HL-60 (cell line): Measurements from ENCODE around the gene ARID1A.

Source experiments
- DNase-seq, 2 experiments: peaks; one replicate each; pipeline ENCODE4 v3.0.0-alpha.2; 2010 to 2020; ENCODE audit warnings: low read depth in 1 of 2, low spot score in 1 of 2
- H3K27ac ChIP-seq: fragments of 250-450 bp; sonication (Bioruptor Pico); replicated peaks from 2 replicates; pipeline ENCODE4 v1.5.1; 2020; ENCODE audit warnings: mild to moderate bottlenecking, moderate library complexity
- H3K27me3 ChIP-seq: fragments of 250-450 bp; sonication (Bioruptor Pico); 2 replicates; pipeline ENCODE4 v1.5.1; 2021; ENCODE audit warnings: mild to moderate bottlenecking, moderate library complexity; ENCODE audit not compliant: insufficient read depth, poor library complexity, severe bottlenecking
- H3K4me3 ChIP-seq: replicated peaks from 2 replicates; pipeline ENCODE4 v1.5.1; 2011; ENCODE audit warnings: mild to moderate bottlenecking, control low read depth, low read length; ENCODE audit not compliant: insufficient read depth
- CTCF ChIP-seq: IDR thresholded peaks from one replicate; pipeline ENCODE4 v1.5.1; 2011; ENCODE audit warnings: low read length, control low read depth, inconsistent platforms; ENCODE audit not compliant: insufficient read depth
- GABPA ChIP-seq: IDR thresholded peaks from 2 replicates; pipeline ENCODE4 v1.6.1; 2012; ENCODE audit warnings: low read depth
- POLR2AphosphoS5 ChIP-seq: IDR thresholded peaks from 2 replicates; pipeline ENCODE4 v1.6.1; 2012; ENCODE audit warnings: low read depth
- REST ChIP-seq: IDR thresholded peaks from 2 replicates; pipeline ENCODE4 v1.6.1; 2012; ENCODE audit warnings: low read depth; ENCODE audit not compliant: insufficient replicate concordance
- SPI1 ChIP-seq: IDR thresholded peaks from 2 replicates; pipeline ENCODE4 v1.6.1; 2012; ENCODE audit warnings: low read depth, mild to moderate bottlenecking, borderline replicate concordance

ARID1A gene

GRCh38 chr1:26750428-26750827 is 54.6 kb downstream of the ARID1A start:
- no peak for TF ChIP-seq SPI1
- no peak for TF ChIP-seq REST
- TF ChIP-seq GABPA = no peak
- TF ChIP-seq CTCF = no peak
- TF ChIP-seq POLR2AphosphoS5 = no peak
- Histone ChIP-seq H3K27ac (no peak overlapping the region), H3K27me3 (no peaks in the 10 kb centered on the region), H3K4me3 (no peak overlapping the region)
- no peak for DNase-seq

- DNase-seq = no peak
- H3K4me3 ChIP-seq = no peak overlapping the region
- H3K27me3 ChIP-seq = no peaks in the 10 kb centered on the region
- TF ChIP-seq SPI1 (no peak), POLR2AphosphoS5 (no peak), CTCF (no peak), GABPA (no peak), REST (no peak)
- no peak overlapping the region for H3K27ac ChIP-seq
Observed at GRCh38 chr1:26752519-26752918, 56.7 kb downstream of the ARID1A start.

GRCh38 chr1:26754086-26754874 is 58.5 kb downstream of the ARID1A start:
- Histone ChIP-seq H3K4me3 (no peak overlapping the region), H3K27ac (no peak overlapping the region), H3K27me3 (no peaks in the 10 kb centered on the region)
- TF ChIP-seq REST (no peak), GABPA (no peak), SPI1 (no peak), CTCF (no peak), POLR2AphosphoS5 (no peak)
- no peak for DNase-seq
